Right hindlimb (tissue), 1 donor: ENCODE results near the gene PIK3CB.
"Not testable (repeated sequence)": the region's sequence is repeated elsewhere in the genome, so short reads cannot be mapped to it uniquely, and the experiment has no call there.

Experiments
- DNase-seq: peaks from one replicate; pipeline ENCODE4 v3.0.0-alpha.2; 2018

The PIK3CB gene

DNA sequence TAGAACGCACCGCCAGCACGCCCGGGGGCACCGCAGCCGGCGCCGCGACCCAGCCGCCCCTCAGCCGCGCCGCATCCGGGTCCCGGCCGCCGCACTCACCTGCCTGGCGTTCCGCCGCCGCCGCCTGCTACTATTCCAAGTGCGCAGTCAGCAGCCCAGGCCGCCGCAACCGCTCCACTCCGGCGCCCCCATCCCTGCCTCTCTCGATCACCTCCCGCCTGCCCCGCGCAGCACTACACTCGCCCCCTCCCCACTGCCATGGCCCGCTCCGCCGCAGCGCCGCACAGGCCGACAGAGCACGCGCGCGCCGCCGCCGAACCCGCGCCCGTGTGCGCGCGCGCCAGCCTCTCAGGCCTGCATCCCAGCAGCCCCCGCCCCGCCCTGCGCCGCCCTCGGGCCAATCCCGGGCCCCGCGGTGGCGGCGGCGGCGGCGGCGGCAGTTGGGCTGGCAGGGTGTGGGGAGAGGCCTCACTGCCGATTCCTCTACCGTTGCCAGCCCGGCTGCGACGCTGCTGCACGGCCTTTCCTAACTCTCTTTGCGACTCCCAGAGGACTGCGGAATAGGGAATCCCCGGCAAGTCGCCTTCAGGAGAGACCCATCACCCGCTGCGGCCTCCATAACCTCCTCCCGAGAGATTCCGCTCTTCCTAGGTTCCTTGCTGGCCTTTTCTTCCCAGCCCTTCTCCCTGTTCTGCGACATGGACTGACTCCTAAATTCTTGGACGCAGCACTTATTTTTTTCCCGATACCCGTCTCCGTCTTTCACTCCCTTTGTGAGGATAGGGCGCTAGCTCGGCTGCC, at the start of gene PIK3CB:
TSS of gene PIK3CB (minus strand) at position 333 of the 801 bp plus-strand sequence. CDS start 75,585 bp downstream, outside the sequence.
- DNase-seq, result peak; percentile 93

DNA sequence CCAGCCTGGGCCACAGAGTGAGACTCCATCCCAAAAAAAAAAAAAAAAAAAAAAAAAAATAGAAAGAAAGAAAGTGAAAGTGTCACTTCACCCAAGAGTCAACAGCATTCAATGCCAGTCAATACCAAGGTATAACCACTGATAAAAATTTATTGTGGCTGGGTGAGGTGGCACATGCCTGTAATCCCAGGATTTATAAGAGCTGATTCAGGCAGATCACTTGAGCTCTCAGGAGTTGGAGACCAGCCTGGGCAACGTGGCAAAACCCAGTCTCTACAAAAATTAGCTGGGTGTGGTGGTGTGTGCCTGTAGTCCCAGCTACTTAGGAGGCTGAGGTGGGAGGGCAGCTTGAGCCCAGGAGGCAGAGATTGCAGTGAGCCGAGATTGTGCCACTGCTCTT, 46.5 kb upstream of the PIK3CB start:
- DNase-seq, result no peak

DNA sequence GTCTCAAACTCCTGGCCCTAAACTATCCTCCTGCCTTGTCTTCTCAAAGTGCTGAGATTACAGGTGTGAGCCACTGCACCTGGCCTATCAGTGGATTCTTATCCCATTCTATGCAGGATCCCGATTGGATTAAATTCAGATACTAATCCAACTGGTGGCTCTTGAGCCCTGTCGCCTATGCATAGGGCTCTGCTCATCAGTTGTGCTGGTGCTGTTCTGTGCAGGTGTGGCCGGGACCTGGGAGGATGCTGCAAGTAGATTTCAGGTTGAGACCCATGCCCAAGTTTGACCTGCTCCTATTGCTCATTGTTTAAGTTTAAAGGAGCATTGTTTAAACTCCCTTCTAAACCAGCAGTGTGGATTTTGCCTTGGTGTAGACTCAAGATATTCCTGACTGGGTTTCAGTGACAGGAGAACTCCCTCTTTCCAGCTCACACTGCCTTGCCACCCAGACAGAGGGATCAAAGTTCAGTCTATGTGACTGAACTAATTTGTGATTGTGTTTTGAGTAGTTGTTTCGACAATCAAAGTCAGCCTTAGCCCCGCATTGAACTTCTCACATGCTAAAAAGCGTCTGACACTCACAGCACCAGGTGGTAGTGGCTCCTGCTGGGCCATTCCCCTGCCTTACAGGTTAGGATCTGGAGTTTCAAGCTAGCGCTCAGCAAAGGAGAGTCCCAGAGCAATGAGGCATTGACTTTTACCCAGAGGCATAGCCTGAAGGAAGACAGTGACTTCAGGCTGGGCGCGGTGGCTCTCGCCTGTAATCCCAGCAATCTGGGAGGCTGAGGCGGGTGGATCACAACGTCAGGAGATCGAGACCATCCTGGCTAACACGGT, 45.0 kb upstream of the PIK3CB start:
- DNase-seq, result no peak

DNA sequence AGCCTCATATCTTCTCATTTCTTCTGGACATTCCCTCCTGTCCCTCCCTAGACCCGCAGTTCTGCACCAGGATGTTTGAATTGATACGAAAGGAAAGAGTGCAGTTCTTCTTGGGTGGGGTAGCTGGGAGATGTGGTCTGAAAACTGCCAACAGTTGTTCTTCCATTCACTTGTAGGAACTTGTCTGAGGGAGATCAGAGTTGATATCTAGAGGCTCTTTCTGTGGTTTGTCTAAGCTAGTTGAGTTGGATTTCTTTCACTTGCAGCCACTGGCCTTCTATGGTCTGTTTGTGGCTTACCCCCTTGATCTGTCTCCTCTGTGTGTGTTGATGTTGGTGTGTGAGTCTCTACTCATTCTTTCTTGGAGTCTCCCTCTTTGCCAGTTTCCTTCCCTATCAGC, 42.5 kb upstream of the PIK3CB start:
- DNase-seq, result no peak

DNA sequence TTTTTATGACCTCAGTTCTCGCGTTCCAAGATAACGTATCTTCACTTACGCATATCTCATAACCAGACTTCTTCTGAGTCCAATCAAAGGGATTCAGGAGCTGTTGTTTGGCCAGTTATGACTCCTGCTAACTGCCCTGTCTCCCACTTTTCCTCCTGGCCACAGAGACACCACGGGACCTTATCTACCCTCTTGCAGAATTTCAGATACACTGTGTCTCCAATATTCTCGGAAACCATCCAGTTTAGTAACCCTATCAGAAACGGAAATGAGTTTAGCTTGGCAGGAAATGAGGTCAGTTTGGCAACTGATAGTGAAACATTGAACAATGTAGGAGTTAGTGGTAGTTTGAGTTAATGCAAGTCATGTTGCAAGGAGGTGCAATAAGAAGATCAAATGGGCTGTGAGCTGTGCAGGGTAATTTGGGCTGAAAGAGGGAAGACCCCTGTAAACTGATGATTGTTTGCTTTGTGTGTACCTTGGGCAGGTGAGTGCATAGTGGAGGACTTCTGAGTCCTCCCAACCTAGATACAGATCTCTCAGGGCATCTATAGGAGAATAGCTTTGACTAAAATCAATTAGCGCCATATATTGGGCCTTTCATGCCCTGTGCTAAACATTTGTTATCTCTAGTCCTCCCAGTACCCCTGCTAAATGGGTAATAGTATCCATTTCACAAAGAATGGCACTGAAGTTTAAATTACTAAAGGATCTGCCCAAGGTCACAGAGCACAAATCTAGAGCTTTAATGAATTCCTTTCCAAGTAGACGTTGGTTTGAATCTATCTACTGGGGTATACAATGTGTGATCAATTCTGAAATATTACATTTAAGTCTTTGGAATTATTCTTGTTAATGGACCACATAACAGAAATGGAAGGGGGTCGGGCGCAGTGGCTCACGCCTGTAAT, 41.3 kb upstream of the PIK3CB start:
- DNase-seq, result no peak

DNA sequence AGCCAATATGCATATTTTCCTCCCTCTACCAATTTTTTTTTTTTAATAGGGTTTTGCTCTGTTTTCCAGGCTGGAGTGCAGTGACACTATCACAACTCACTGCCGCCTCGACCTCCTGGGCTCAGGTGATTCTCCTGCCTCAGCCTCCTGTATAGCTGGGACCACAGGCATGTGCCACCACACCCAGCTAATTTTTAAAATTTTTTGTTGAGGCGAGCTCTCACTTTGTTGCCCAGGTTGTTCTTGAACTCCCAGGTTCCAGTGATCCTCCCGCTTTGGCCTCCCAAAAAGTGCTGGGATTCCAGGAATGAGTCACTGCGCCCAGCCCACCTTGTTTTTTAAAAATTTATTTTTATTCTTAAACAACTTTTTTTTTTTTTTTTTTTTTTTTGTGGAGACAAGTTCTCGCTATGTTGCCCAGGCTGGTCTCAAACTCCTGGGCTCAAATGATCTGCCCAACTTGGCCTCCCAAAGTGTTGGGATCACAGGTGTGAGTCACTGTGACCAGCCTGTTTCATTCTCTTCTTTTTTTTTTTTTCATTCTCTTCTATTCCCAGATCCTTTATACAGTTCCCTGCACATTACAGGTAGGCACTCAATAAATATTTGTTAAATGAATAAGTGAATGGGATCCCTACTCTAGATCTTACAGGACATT, 40.5 kb upstream of the PIK3CB start:
- no peak for DNase-seq

DNA sequence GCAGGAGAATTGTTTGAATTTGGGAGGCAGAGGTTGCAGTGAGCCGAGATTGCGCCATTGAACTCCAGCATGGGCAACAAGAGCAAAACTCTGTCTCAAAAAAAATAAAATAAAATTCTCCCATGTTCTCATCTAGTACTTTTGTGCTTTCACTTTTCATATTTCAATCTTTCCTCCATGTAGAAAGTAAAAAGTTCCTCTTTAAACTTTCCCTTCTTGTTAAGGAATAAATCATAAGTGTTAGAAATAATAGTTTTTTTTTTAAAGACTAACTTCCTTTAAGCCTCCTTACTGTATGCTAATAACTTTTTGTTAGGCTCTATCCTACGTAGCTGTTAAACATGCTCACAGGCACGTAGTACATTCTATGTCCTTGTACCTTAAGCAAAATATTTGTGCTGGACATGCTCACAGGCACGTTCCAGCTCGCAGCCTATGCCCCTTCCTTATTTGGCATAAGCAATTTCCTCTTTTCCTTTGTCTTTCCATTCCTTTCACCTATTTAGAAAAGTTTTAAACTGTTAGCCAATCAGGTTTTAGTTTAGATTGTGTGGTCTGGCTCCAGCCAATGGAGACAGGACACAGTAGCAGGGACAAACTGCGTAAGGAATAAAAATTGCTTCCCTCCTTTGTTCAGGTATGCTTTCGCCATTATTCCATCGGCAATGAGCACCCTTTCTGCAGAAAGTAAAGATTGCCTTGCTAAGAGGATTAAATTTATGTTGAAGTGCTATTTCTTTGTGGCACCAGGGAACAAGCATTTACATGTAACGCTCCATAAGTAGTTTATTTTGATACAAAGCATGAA, 38.9 kb upstream of the PIK3CB start:
- no peak for DNase-seq

DNA sequence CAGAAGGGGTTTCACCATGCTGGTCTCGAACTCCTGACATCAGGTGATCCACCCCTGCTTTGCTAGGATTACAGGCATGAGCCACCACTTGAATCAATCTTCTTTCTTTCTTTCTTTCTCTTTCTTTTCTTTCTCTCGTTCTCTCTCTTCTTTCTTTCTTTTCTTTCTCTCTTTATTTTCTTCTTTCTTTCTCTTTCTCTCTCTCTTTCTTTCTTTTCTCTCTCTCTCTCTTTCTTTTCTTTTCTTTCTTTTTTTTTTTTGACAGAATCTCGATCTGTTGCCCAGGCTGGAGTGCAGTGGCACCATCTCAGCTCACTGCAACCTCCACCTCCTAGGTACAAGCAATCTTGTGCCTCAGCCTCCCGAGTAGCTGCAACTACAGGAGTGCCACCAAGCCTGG, 37.9 kb upstream of the PIK3CB start:
- no peak for DNase-seq

DNA sequence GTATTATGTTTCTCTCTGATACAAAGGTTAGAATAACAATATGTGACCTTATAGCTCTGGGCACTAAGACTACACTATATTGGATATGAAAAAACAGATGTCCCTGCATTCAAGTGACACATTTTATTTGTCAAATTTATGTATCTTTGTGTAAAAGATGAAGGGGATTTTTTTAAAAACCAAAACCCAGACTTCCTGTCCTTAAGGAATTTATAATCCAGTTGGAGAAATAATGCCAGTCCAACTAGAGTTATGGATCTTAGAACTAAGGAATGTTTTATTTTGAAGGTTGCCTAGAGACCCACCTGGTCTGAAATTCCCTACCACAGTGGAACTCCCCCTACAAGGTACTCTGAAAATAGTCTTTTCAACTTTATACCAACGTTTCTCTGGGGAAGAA, 33.3 kb upstream of the PIK3CB start:
- no peak for DNase-seq

DNA sequence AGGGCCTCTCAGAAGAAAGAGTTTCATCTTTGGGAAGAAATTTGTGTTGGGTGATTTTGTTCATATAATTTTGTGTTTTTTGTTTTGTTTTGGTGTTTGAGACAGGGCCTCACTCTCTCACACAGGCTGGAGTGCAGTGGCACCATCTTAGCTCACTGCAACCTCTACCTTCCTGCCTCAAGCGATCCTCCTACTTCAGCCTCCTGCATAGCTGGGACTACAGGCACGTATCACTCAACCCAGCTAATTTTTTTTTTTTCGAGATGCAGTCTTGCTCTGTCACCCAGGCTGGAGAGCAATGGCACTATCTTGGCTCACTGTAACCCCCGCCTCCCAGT, 29.0 kb upstream of the PIK3CB start:
- DNase-seq, result no peak

DNA sequence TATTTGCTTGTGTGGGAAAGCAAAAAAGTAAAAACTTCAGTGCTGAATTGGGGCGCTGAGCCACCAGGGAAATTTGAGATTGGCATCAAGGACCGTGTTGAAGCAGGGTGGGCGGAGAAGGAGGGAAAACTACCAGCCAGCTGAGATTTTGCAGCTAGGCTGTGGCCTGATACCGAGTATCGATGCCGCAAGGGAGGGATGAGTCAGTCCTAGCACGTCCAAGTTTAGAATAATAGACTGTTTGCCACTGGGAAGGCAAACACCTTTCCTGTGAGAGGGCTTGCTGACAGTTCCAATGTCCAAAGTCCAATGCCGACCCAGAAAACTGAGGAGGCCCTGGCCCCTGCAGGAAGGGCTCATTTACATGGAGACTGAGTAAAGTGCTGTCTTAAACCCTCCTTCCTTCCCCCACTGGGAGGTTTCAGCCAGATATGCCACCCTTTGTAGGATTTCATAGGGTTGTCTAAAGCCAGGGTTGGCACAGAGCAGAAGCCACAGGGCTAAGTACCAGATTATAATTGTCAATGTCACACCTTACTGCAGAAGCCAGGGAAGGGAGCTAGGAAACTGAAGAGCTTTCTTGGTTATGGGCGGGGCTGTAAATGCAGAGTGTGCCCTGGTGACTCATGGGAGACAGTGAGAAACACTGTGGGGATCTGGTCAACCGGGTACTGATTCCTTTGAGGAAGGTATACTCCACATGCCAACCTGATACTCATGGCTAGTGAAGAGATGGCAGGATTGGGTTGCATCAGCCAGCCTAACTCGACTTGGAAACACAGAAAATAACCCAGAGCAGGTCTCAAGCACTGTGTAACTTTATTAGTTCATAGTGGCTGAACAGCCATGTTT, 28.4 kb upstream of the PIK3CB start:
- no peak for DNase-seq

DNA sequence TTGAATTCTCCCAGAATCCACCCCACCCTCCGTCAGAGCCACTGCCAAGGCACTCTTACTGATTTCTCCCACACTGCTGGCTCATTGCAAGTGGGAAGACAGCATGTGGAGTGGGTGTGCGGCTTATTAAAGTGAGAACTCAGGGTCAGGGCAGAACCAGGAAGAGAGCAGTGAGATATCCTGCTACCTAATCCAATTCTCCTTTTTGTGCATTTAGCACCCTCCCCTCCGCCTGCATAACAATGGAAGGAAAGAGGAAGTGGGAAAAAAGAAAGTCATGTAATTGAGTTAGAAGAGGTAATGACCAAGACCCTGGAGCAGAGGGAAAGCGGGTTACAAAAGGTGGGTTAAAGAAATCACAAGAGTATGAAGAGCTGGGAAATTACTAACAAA, 27.8 kb upstream of the PIK3CB start:
- DNase-seq, result no peak

DNA sequence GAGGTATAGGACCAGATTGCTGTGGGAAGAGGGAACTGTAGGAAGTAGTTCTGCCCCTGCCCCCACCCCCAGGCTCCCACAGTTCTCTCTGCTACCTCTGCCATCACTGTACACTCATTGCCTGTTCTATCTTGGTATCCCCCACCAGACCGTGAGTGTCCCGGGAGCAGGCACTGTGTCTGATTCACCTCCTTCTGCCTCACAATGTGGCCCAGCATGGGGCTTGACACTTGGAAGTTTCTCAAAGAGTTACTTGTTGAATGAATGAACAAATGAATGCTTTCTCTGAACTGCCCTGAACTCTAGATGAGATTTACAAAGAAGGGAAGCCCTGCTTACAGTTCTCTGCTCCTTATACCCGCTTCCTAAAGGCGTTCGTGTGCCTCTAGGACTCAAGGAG, 27.1 kb upstream of the PIK3CB start:
- DNase-seq, result no peak

DNA sequence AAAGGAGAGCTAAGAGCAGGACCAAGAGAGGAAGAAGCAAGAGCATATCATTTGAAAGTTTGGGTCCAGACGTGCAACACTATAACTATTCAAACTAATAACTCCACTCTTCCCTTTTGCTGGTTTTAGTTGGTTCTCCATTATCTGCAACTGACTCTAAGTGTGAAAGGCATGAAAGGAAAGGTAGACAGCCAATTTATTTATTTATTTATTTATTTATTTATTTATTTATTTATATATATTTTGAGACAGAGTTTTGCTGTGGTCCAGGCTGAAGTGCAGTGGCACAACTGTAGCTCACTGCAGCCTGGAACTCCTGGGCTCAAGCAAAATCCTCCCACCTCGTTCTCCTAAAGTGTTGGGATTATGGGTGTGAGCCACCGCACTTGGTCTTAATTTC, 22.1 kb upstream of the PIK3CB start:
- DNase-seq, result no peak

DNA sequence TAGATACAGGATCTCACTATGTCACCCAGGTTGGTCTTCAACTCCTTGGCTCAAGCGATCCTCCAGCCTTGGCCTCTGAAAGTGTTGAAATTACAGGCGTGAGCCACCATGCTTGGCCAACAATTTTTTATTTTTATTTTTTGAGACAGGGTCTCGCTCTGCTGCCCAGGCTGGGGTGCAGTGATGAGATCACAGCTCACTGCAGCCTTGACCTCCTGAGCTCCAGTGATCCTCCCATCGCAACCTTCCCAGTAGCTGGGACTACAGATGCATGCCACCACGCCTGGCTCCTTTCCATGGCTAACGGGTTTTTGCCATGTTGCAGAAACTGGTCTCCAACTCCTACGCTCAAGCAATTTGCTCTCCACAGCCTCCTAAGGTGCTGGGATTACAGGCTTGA, 20.2 kb upstream of the PIK3CB start:
- no peak for DNase-seq

DNA sequence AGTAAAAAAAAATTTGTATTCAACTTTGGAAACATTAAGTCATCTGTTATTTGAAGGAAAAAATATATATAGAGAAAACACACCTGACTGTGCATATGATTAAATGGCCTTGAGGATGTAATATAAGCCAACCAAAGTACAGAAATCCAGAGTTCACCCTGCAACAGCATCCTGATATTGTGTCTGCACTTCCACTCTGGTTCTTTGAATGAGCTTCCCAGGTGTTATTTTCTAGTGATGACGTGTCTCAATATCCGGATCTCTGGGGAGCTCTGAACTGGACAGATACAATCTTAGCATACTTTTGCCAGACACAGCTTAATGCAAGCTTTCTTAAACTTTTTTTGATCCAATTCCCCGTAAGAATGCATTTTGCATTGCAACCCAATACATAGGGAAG, 19.5 kb upstream of the PIK3CB start:
- no peak for DNase-seq

DNA sequence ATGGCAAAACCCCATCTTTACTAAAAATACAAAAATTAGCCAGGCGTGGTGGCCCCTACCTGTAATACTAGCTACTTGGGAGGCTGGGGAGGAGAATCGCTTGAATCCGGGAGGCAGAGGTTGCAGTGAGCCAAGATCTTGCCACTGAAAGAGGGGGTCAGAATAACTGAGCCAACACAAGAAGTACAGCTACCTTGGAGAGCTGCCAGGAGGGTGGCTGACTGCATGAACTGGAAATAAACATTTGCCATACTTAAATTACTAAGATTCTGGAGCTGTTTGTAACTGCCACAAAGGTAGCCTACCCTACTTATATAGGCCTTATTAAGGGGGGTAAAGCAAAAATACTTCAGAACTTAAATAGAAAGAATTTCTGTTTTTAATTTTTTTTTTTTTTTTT, 15.4 kb upstream of the PIK3CB start:
- DNase-seq, result no peak

DNA sequence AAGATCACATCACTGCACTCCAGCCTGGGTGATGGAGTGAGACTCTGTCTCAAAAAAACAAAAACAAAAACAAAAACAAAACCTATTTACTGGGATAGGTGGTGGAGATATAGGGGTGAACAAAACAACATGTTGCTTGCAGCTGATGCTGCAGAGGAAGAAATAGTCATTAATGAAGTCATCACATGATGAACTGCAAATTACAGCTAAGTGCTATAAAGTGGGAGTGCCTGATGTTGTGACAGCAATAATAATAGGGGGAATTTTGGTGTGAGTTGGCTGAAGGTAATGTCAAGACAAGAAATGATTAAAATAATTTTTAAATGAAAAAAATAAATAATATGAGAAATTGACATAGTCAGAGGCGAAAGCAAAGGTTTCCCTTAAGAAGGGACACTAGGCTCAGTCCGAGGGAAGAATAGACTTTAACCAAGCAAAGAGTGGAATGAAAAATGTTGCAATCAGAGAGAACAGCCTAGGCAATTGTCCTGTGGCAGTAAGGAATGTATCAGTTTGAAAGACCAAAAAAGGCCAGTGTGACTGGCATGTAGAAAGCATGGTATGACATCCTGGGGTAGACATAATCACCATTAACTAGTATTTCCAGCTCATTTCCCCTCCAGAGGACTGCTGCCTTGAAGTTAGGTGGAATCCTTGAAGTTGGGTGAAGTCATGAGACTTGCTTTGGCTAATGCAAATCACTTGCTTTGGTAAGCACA, 14.7 kb upstream of the PIK3CB start:
- DNase-seq, result no peak

DNA sequence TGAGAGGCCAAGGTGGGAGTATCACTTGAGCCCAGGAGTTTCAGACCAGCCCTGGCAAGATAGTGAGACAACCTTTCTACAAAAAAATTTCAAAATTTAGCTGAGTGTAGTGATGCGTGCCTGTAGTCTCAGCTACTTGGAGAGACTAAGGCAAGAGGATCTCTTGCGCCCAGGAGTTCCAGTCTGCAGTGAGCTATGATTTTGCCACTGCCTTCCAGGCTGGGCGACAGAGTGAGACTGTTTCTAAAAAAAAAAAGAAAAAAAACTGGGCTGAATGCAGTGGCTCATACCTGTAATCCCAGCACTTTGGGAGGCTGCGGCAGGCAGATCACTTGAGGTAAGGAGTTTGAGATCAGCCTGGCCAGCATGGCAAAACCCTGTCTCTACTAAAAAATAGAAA, 14.0 kb upstream of the PIK3CB start:
- no peak for DNase-seq

DNA sequence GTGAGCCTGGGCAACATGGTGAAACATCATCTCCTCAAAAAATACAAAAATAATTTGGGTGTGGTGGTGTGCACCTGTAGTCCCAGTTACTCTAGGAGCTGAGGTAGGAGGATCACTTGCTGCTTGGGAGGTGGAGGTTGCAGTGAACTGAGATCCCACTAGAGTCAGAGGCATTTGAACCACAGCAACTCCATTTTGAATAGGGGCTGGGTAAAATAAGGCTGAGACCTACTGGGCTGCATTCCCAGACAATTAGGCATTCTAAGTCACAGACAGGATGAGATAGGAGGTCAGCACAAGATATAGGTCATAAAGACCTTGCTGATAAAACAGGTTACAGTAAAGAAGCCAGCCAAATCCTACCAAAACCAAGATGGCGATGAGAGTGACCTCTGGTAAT, 12.1 kb upstream of the PIK3CB start:
- not testable (repeated sequence) for DNase-seq
